GM19025 (cell line): ENCODE results near the gene COL5A2.

ENCODE experiments used
- ATAC-seq: cut with Tn5 transposase; IDR thresholded peaks from one replicate; pipeline ENCODE4 v1.9.1; 2021; ENCODE audit warnings: mild to moderate bottlenecking, low read depth, moderate library complexity; ENCODE audit not compliant: unreplicated experiment

The COL5A2 gene

DNA sequence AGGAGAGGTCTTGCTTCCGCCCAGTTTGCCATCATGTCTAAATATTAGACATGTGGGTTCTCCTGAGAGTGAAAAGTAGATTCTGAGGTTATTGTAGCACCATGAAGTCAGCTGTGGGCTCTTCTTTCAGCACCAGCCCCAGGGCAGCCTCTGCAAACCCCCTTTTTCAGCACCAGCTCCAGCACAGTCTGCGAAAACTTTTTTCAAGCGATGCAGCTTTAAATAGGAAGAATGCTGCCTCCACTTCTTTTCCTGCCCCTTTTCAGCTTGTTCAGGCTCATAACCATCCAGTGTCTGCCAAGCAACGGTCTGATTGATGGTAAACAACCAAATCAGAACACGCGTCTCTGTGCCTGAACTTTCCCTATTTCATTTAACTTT lies at the start of gene COL5A2:
TSS of gene COL5A2 (minus strand) at position 192 of the 381 bp plus-strand sequence. CDS start at position 35, 157 bp downstream.
- no peak for ATAC-seq

DNA sequence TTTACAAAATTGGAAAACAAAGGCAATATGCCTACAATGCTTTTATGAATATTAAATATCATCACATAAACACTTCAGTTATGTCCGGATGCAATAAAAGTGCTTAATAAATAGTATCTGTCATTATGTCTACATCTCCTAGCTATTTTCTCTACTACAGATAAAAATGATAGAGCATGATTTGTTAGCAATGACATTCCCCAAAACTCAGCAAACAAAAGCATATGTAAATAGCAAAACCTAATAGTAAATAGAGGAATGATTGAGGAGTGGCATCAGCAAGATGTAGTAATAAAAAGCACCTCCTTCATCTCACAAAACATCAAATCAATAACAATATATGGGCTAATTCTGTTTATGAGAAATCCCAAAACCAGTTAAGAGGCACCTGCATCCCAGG lies 46.5 kb upstream of the COL5A2 start:
- ATAC-seq, result no peak

DNA sequence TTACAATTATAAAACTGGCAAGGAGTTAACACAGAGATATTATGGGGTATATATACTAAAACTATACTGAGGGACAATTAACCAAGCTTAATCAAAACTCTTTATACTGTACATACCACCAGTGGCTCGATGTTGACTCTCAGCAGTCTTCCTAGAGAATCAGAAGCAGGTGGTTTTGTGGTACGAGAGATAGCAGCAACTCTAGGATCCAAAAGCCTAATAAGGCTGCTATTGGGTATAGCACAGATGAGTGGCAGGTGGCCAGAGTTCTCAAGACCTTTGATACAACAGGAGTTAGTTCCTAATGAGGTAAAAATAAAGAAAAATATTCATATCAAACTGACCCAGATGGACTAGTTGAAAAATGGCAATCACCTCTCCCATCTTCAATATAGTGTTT lies 45.5 kb upstream of the COL5A2 start:
- ATAC-seq, result no peak

GRCh38 chr2:189222468-189223105 lies 43.0 kb upstream of the COL5A2 start:
- no peak for ATAC-seq

- ATAC-seq, result no peak
Observed at GRCh38 chr2:189221811-189222467, 42.4 kb upstream of the COL5A2 start.

DNA sequence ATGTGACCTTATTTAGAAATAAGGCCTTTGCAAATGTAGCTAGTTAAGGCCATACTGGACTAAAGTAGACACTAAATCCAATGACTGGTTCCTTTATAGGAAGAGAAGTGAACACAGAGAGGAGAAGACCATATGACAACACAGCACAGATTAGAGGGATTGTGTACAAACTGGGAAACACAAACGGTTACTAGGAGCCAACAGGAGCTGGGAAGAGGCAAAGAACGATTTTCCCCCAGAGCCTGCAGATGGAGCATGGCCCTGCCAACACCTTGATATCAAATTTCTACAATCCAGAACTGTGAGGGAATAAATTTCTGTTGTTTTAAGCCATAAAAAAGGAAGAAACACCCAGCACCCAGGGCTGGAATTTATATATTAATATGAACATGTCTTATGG lies 38.7 kb upstream of the COL5A2 start:
- no peak for ATAC-seq

DNA sequence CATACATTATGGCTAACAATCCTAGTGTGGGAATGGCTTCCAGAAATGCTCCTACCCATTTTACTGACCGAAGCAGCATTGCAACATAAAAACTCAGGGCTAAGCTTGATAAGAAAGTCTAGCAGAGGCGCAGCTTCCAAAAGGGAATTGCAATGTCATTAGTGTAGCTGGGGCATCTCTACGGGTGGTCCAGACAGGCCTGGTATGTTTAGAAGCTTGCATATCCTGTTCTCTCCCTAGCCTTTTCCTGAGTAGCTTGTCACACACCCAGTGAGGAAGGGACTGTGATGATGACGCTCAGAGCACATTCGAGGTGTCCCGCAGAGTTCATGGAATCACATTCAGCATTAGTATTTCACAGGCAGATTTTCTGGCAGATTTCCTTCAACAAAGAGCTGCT lies 38.0 kb upstream of the COL5A2 start:
- ATAC-seq, result no peak

DNA sequence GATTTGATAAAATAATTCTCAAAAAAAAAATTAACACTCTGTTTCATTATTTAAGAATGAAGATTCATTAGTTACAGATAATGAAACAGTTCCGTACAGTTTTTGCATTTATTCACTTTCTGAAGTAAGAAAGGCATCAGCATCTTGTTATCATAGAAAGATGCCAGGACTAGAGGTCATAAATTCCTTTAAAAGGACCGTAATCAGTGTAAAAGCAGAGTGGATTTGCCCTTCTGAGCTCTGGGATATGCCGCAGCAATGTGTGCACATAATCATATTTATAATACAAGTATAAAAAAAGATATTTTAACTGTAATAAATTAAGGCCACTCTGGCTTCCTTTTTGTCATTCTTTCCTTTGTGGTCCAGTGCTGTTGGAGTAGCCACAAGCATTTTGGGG lies 37.5 kb upstream of the COL5A2 start:
- ATAC-seq, result no peak

DNA sequence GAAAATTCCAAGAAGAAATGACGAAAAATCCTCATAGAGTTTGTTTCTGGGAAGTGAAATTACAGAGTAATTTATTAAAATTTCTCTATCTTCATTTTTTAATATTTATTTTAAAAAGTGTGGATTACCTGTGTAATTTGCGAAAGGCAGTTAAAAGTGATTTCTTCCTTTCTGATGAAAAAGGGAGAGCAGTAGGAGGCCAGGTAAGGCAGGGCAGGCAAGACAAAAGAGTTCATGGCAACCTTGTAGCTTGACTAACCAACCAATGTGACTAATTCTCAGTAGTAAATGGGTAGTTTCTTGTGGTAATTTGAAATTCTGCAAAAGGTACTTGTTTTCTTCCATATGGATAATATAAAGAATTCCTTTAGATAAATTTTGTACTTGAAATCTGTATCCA lies 34.9 kb upstream of the COL5A2 start:
- no peak for ATAC-seq

GRCh38 chr2:189213250-189213649 lies 33.7 kb upstream of the COL5A2 start:
- no peak for ATAC-seq

- ATAC-seq, result no peak
Observed at GRCh38 chr2:189210250-189211087, 30.9 kb upstream of the COL5A2 start.

DNA sequence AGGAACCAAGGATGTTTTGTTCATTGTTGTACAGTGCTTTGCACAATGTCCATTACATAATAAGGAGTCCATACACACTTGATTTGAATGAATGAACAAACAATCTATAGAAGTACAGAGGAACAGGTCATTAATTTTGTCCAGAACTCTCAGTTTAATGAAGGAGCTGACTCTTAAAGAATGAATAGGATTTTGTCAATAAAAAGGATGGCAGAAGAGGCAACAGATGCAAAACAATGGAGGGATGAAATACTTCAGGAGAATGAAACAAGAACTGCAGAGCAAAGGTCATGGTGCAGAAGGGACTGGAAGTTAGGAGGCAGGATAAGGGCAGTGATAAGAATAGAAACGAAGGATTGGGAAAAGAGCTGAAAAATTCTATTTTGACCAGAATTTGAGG lies 28.7 kb upstream of the COL5A2 start:
- ATAC-seq, result no peak

DNA sequence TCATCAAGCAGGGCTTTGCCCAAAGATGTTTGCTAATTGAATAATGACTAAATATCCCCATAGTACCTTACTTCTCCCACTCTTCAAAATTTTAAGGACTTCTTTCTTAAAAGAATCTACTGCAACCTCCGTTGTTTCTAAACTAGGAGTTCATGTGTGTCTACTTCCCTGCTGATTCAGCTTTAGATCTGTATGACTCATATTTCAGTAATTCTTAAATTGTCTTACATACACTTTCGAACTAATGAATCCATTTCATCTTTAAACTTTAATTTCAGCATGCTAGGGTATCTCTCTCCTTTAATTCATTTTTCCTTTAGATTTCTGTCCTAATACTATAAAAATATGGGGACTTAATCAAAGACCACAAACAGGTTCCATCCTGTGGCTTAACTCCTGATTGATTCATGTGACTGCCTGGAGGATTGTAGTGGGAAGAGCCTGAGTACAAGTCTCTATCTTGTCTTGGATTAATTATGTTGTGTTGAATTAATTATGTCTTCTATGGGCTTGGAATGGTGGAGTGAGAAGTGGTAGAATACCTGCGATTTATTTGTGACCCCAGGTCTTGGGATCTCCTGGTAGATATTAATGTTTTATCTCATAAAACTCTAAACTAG lies 24.9 kb upstream of the COL5A2 start:
- no peak for ATAC-seq

- no peak for ATAC-seq
Observed at GRCh38 chr2:189203177-189203799, 23.7 kb upstream of the COL5A2 start.

- no peak for ATAC-seq
Observed at GRCh38 chr2:189199797-189200196, 20.2 kb upstream of the COL5A2 start.

- no peak for ATAC-seq
Observed at GRCh38 chr2:189192766-189193165, 13.2 kb upstream of the COL5A2 start.

DNA sequence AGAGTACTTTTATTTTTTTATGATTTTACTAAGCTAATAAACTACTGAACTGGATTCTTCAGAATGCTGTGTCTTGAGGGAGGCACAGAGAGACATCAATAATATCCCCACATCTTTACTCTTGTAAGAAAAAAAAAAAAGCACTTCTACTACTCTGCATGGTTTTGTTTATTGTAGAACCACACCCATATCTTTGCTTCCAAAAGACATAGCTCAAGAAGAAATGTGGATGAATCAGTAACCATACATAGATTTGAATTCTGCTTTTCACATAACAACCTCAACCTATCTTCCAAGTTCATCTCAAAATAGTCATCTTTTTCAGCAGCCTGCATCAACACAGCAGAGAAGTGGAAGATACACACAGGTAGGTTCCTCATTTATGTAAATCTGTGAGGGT lies 12.2 kb upstream of the COL5A2 start:
- ATAC-seq, result no peak

DNA sequence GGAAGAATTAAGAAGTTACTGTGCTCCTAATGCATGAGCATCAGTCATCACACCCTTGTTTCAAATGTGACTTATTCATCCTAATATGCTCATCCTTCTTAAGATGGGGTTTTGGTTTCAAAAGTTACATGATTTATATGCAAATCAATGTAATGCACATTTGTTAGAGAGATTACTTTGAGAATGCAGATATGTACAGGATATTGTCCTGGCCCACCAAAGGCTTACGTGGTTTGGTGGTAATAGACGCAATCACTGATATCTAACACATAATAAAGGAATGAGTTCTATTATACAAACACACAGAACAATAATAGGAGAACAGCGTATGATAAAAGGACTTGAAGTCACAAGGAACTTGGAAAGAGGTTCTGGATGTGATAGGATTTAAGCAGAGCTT lies 11.1 kb upstream of the COL5A2 start:
- no peak for ATAC-seq

- no peak for ATAC-seq
Observed at GRCh38 chr2:189188115-189188805, 8.7 kb upstream of the COL5A2 start.

- no peak for ATAC-seq
Observed at GRCh38 chr2:189183170-189183569, 3.6 kb upstream of the COL5A2 start.
